ENCODE measurements around the gene SPAG6. TPM values are rescaled to one million over a fixed set of nuclear protein-coding genes. Genes with fewer than 3 reads are reported as not detected.

SPAG6 gene
- total and polyA plus RNA-seq, 9 of the 15 experiments (the other 6 are each of a cell fraction or from before 2014, with no cell fraction given), result 3.5 to 23.1 (median 11.8) TPM

DNA sequence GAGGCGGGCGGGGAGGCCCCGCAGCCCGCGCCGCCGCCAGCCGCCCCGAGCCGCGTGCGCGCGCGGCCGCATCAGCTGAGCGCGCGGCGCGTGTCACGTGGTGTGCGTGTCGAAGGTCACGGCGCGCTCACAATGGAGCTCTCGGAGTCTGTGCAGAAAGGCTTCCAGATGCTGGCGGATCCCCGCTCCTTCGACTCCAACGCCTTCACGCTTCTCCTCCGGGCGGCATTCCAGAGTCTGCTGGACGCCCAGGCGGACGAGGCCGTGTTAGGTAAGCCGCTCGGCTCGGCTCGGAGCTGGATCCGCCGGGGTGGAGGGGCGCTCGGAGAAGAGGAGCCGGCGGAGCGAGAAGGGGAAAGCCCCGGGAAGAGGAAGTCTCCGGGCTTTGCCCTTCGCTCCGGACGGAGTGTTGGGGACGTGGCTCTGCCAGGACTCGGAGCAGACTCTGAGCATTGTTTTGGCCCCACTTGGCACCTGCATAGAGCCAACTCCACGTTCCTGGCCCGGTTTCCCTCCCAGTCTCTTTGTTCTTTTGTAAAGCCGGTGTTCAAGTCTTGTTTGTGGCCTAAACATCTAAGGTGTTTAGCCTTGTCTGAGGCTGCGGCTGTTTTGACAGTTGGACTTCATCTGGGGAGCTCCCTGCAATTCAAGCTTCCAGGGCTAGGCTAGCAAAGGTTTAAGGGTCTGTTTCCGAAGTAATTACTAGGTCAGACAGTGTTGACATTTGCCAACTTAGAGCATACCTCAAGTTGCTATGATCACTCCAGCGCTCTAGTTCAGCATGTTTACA lies 28.8 kb upstream of the SPAG6 start, which contains the start of gene COMMD3 (continued):
- TF ChIP-seq ARID3A (IDR thresholded peaks at IDR 0.05; ENCODE audit: borderline replicate concordance, low read depth, low read length), result no peak
- TF ChIP-seq SMARCE1 (IDR thresholded peaks at IDR 0.05), result no peak; the same call in 1 of the 2 replicates
- TF ChIP-seq, protein P1, sequence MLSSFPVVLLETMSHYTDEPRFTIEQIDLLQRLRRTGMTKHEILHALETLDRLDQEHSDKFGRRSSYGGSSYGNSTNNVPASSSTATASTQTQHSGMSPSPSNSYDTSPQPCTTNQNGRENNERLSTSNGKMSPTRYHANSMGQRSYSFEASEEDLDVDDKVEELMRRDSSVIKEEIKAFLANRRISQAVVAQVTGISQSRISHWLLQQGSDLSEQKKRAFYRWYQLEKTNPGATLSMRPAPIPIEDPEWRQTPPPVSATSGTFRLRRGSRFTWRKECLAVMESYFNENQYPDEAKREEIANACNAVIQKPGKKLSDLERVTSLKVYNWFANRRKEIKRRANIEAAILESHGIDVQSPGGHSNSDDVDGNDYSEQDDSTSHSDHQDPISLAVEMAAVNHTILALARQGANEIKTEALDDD (IDR thresholded peaks at IDR 0.05), result peak; percentile 88
- no peak for TF ChIP-seq ZKSCAN3 (CRISPR knock-in tag; IDR thresholded peaks at IDR 0.05)
- no peak for TF ChIP-seq GABPB2 (CRISPR knock-in tag; conservative IDR thresholded peaks at IDR 0.05)
- TF ChIP-seq MTA3 (IDR thresholded peaks at IDR 0.05; ENCODE audit: borderline replicate concordance), result peak; percentile 69; the same call in 1 of the 2 replicates
- TF ChIP-seq ZNF57 (CRISPR knock-in tag; IDR thresholded peaks at IDR 0.05), result no peak
- TF ChIP-seq MCM5 (IDR thresholded peaks at IDR 0.05; ENCODE audit: low read depth), result no peak
- TF ChIP-seq CHD1 (IDR thresholded peaks at IDR 0.05; ENCODE audit: low read length), result peak; percentile 84
- no peak for TF ChIP-seq EGR1 (conservative IDR thresholded peaks at IDR 0.05)
- TF ChIP-seq ZFX (CRISPR knock-in tag; IDR thresholded peaks at IDR 0.05), result no peak; the same call in none of the 2 replicates
- TF ChIP-seq XRCC3 (IDR thresholded peaks at IDR 0.05), result no peak
- TF ChIP-seq, protein P2, sequence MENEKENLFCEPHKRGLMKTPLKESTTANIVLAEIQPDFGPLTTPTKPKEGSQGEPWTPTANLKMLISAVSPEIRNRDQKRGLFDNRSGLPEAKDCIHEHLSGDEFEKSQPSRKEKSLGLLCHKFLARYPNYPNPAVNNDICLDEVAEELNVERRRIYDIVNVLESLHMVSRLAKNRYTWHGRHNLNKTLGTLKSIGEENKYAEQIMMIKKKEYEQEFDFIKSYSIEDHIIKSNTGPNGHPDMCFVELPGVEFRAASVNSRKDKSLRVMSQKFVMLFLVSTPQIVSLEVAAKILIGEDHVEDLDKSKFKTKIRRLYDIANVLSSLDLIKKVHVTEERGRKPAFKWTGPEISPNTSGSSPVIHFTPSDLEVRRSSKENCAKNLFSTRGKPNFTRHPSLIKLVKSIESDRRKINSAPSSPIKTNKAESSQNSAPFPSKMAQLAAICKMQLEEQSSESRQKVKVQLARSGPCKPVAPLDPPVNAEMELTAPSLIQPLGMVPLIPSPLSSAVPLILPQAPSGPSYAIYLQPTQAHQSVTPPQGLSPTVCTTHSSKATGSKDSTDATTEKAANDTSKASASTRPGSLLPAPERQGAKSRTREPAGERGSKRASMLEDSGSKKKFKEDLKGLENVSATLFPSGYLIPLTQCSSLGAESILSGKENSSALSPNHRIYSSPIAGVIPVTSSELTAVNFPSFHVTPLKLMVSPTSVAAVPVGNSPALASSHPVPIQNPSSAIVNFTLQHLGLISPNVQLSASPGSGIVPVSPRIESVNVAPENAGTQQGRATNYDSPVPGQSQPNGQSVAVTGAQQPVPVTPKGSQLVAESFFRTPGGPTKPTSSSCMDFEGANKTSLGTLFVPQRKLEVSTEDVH (IDR thresholded peaks at IDR 0.05; ENCODE audit: low read depth, partially characterized antibody), result no peak
- TF ChIP-seq EWSR1 (IDR thresholded peaks at IDR 0.05; ENCODE audit: borderline replicate concordance, low read depth, partially characterized antibody), result no peak
- TF ChIP-seq ETS2 (tag; IDR thresholded peaks at IDR 0.05; ENCODE audit: borderline replicate concordance, poor library complexity, severe bottlenecking), result no peak
- no peak for TF ChIP-seq SRSF3 (IDR thresholded peaks at IDR 0.05; ENCODE audit: insufficient read depth, low read length)
- TF ChIP-seq ATF1 (CRISPR knock-in tag; IDR thresholded peaks at IDR 0.05), result no peak
- TF ChIP-seq ATF1 (tag; IDR thresholded peaks at IDR 0.05), result peak; percentile 38; the same call in 1 of the 2 replicates
- TF ChIP-seq KDM1A (IDR thresholded peaks at IDR 0.05), result no peak
- no peak for TF ChIP-seq ZC3H4 (CRISPR knock-in tag; IDR thresholded peaks at IDR 0.05; ENCODE audit: borderline replicate concordance)
- no peak for TF ChIP-seq ZNF431 (CRISPR knock-in tag; IDR thresholded peaks at IDR 0.05)
- no peak for TF ChIP-seq KAT8 (IDR thresholded peaks at IDR 0.05; ENCODE audit: low read depth)
- TF ChIP-seq ZNF121 (CRISPR knock-in tag; conservative IDR thresholded peaks at IDR 0.05), result no peak
- no peak; a peak in 1 of 4 replicates for TF ChIP-seq NONO (IDR thresholded peaks at IDR 0.05; ENCODE audit: low read depth in 2 of 2, low read length in 1 of 2)
